Left ventricle myocardium superior (tissue), 1 donor: Measurements from ENCODE around the gene BCAP31. TPM values are rescaled to one million over a fixed set of nuclear protein-coding genes. Genes with fewer than 3 reads are reported as not detected.
"Not testable (repeated sequence)": the region's sequence is repeated elsewhere in the genome, so short reads cannot be mapped to it uniquely, and the experiment has no call there.

ENCODE experiments used
- ATAC-seq: fragments of 200-7000 bp; cut with Tn5 transposase; one replicate; pipeline ENCODE4 v1.9.1; 2020; ENCODE audit warnings: mild to moderate bottlenecking, moderate library complexity
- DNase-seq: peaks from one replicate; pipeline ENCODE4 v3.0.0-alpha.2; 2020
- intact Hi-C: fragments of 100-400 bp; cut with micrococcal nuclease; formaldehyde crosslinking; loops from one replicate; pipeline ENCODE4 v1.11.0; 2022
- total RNA-seq: library from RNA; stranded (reverse); fragmentation: NEBNext Ultra II Directional; extraction: Animal tissue kit (Norgen Biotek cat#: 25700); gene quantifications from one replicate; pipeline ENCODE4 v1.2.1, GENCODE V29; 2021
- donor health status: DM: no; HTN: yes; CAD: no; lungs with severe emphysema.

Gene BCAP31
- total RNA-seq, 1 donor from 2014 or later: 91.6 TPM

- peak; percentile 78 for DNase-seq
- peak; percentile 72 for ATAC-seq
- intact Hi-C loops: no loop called here
Measured at GRCh38 chrX:153688911-153689590, 35.1 kb downstream of the BCAP31 start.

- no peak for ATAC-seq
- DNase-seq: no peak
- intact Hi-C loops: no loop called here
Measured at GRCh38 chrX:153688506-153688905, 35.7 kb downstream of the BCAP31 start.

GRCh38 chrX:153688071-153688470 is 36.1 kb downstream of the BCAP31 start:
- intact Hi-C loops: no loop called here
- ATAC-seq (no peak), DNase-seq (no peak)

- intact Hi-C loops: no loop called here
- peak; percentile 84 for DNase-seq
- ATAC-seq: peak; percentile 70
Measured at GRCh38 chrX:153687121-153688039, 36.8 kb downstream of the BCAP31 start, which contains the start of gene SLC6A8. SLC6A8 (plus strand) TSS chrX:153687926; CDS start chrX:153688575, 649 bp downstream.

GRCh38 chrX:153686711-153687110 is 37.5 kb downstream of the BCAP31 start:
- no peak for ATAC-seq
- no peak for DNase-seq
- intact Hi-C loops: no loop called here

GRCh38 chrX:153685751-153686696 is 38.2 kb downstream of the BCAP31 start:
- intact Hi-C loops: no loop called here
- ATAC-seq: no peak
- DNase-seq: no peak

GRCh38 chrX:153685156-153685536 is 39.0 kb downstream of the BCAP31 start:
- DNase-seq: no peak
- ATAC-seq: no peak
- intact Hi-C loops: no loop called here

GRCh38 chrX:153684467-153685155 is 39.6 kb downstream of the BCAP31 start:
- DNase-seq (no peak), ATAC-seq (no peak)
- intact Hi-C loops: no loop called here

GRCh38 chrX:153683486-153683885 is 40.7 kb downstream of the BCAP31 start:
- ATAC-seq, intact Hi-C loops, DNase-seq: not testable (repeated sequence)

GRCh38 chrX:153681175-153681574 is 43.0 kb downstream of the BCAP31 start:
- ATAC-seq (no peak), DNase-seq (no peak)
- intact Hi-C loops: no loop called here

GRCh38 chrX:153674219-153674851 is 49.9 kb downstream of the BCAP31 start:
- intact Hi-C loops: no loop called here
- ATAC-seq (no peak), DNase-seq (no peak)

- intact Hi-C loops: no loop called here
- DNase-seq (no peak), ATAC-seq (peak; percentile 36)
Measured at GRCh38 chrX:153673428-153674218, 50.6 kb downstream of the BCAP31 start, which contains the start of gene PNCK. PNCK (minus strand) TSS chrX:153673813; CDS start chrX:153673076, 737 bp downstream.

- intact Hi-C loops: no loop called here
- DNase-seq: no peak
- ATAC-seq: no peak
Measured at GRCh38 chrX:153672531-153673427, 51.4 kb downstream of the BCAP31 start.

- ATAC-seq (no peak), DNase-seq (no peak)
- intact Hi-C loops: no loop called here
Measured at GRCh38 chrX:153671589-153672530, 52.3 kb downstream of the BCAP31 start.
